HG03139 (cell line): ENCODE results near the gene ADGRL3.

Experiments used
- ATAC-seq: cut with Tn5 transposase; IDR thresholded peaks from one replicate; pipeline ENCODE4 v1.9.1; 2021; ENCODE audit not compliant: unreplicated experiment

Gene ADGRL3

GRCh38 chr4:61200187-61200915, at the start of gene ADGRL3:
Gene ADGRL3, plus strand, starts transcription at chr4:61200326.
- no peak for ATAC-seq

GRCh38 chr4:61152433-61152832, 47.7 kb upstream of the ADGRL3 start:
- ATAC-seq = no peak

- no peak for ATAC-seq
Observed at GRCh38 chr4:61160478-61160877, 39.6 kb upstream of the ADGRL3 start.

- no peak for ATAC-seq
Observed at GRCh38 chr4:61162116-61162515, 38.0 kb upstream of the ADGRL3 start.

GRCh38 chr4:61173799-61174198, 26.3 kb upstream of the ADGRL3 start:
- no peak for ATAC-seq

GRCh38 chr4:61175495-61175894, 24.6 kb upstream of the ADGRL3 start:
- ATAC-seq = no peak

- ATAC-seq = no peak
Observed at GRCh38 chr4:61177367-61177766, 22.8 kb upstream of the ADGRL3 start.

- no peak for ATAC-seq
Observed at GRCh38 chr4:61180405-61180804, 19.7 kb upstream of the ADGRL3 start.

GRCh38 chr4:61182915-61183314, 17.2 kb upstream of the ADGRL3 start:
- no peak for ATAC-seq

- ATAC-seq = no peak
Observed at GRCh38 chr4:61185288-61185687, 14.8 kb upstream of the ADGRL3 start.

GRCh38 chr4:61192392-61192791, 7.7 kb upstream of the ADGRL3 start:
- no peak for ATAC-seq

GRCh38 chr4:61193863-61194262, 6.3 kb upstream of the ADGRL3 start:
- ATAC-seq = no peak

- no peak for ATAC-seq
Observed at GRCh38 chr4:61194571-61194970, 5.6 kb upstream of the ADGRL3 start.

- ATAC-seq = no peak
Observed at GRCh38 chr4:61195101-61195500, 5.0 kb upstream of the ADGRL3 start.

GRCh38 chr4:61198686-61199085, 1.4 kb upstream of the ADGRL3 start:
- ATAC-seq = no peak

- ATAC-seq = no peak
Observed at GRCh38 chr4:61199873-61200186, 296 bp upstream of the ADGRL3 start.

- no peak for ATAC-seq
Observed at GRCh38 chr4:61200916-61201526, 895 bp downstream of the ADGRL3 start.

- no peak for ATAC-seq
Observed at GRCh38 chr4:61201561-61201960, 1.4 kb downstream of the ADGRL3 start.

GRCh38 chr4:61201961-61202637, 2.0 kb downstream of the ADGRL3 start:
- ATAC-seq = no peak

- no peak for ATAC-seq
Observed at GRCh38 chr4:61202638-61203435, 2.7 kb downstream of the ADGRL3 start.

- ATAC-seq = no peak
Observed at GRCh38 chr4:61203436-61203790, 3.3 kb downstream of the ADGRL3 start.
